ENCODE data around the gene TEP1.
A peak's percentile ranks its signal among the peaks of the same experiment; 100 is the strongest.

GRCh38 chr14:20455355-20456300 is 42.3 kb upstream of the TEP1 start:
- TF ChIP-seq TAF1 (IDR thresholded peaks at IDR 0.05; ENCODE audit: low read depth, low read length): no peak
- TF ChIP-seq POLR2A (IDR thresholded peaks at IDR 0.05; ENCODE audit: low read depth, low read length): no peak
- peak; percentile 58 for TF ChIP-seq POLR2AphosphoS5 (IDR thresholded peaks at IDR 0.05; ENCODE audit: low read depth, low read length)
